Neural cell (in vitro differentiated cells): ENCODE measurements around the gene PAK4.

Experiments used
- CTCF ChIP-seq: fragments of 450-650 bp; IDR thresholded peaks from 2 replicates; pipeline ENCODE4 v1.5.1; 2014; ENCODE audit warnings: antibody characterized with exemption, mild to moderate bottlenecking, moderate library complexity; ENCODE audit not compliant: poor library complexity, severe bottlenecking
- EZH2 ChIP-seq: fragments of 200-600, 300-800 bp; shearing (Covaris generic), sonication (generic); IDR thresholded peaks from 2 replicates; pipeline ENCODE4 v1.6.1; 2014; ENCODE audit warnings: antibody characterized with exemption, low read length, borderline replicate concordance, mild to moderate bottlenecking; ENCODE audit not compliant: insufficient read depth, poor library complexity, severe bottlenecking
- POLR2AphosphoS5 ChIP-seq: IDR thresholded peaks from 2 replicates; pipeline ENCODE4 v1.6.1; 2012
- RAD21 ChIP-seq: fragments of 450-650 bp; conservative IDR thresholded peaks from 2 replicates; pipeline ENCODE4 v1.6.1; 2014; ENCODE audit warnings: antibody characterized with exemption, mild to moderate bottlenecking, moderate library complexity
- SMC3 ChIP-seq: fragments of 450-650 bp; conservative IDR thresholded peaks from 2 replicates; pipeline ENCODE4 v1.6.1; 2014; ENCODE audit warnings: antibody characterized with exemption, mild to moderate bottlenecking, moderate library complexity; ENCODE audit not compliant: poor library complexity
- TF ChIP-seq, protein P1 (sequence below): IDR thresholded peaks from 2 replicates; pipeline ENCODE4 v1.6.1; 2012; ENCODE audit warnings: borderline replicate concordance

DNA sequence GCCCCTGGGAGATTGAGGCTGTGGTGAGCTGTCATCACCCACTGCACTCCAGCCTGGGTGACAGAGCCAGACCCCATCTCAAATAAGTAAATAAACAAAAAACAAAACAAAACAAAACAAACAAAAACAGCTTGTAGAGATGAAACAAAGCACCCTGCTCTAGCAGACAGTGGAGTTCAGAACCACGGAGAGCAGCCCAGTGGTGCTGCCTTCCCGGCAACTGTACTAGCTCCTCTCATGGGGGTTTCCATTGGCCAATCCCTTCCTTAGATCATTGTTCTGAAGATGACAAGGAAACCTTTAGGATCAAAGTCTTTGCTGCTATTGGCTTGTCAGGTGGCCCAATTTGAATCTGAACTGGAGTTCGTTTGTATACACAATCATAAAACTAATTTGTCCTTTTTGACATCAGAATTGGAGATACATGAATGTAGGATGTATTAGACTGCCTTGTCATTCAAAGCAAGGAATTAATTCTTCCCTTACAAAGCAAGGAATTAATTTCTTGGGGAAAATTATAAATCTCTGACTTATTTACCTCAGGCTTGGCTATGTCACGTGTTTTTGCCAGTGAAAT is 98.2 kb downstream of the PAK4 start:
- TF ChIP-seq CTCF (no peak), POLR2AphosphoS5 (no peak), SMC3 (no peak), EZH2 (no peak), RAD21 (no peak)
- TF ChIP-seq, protein P1, sequence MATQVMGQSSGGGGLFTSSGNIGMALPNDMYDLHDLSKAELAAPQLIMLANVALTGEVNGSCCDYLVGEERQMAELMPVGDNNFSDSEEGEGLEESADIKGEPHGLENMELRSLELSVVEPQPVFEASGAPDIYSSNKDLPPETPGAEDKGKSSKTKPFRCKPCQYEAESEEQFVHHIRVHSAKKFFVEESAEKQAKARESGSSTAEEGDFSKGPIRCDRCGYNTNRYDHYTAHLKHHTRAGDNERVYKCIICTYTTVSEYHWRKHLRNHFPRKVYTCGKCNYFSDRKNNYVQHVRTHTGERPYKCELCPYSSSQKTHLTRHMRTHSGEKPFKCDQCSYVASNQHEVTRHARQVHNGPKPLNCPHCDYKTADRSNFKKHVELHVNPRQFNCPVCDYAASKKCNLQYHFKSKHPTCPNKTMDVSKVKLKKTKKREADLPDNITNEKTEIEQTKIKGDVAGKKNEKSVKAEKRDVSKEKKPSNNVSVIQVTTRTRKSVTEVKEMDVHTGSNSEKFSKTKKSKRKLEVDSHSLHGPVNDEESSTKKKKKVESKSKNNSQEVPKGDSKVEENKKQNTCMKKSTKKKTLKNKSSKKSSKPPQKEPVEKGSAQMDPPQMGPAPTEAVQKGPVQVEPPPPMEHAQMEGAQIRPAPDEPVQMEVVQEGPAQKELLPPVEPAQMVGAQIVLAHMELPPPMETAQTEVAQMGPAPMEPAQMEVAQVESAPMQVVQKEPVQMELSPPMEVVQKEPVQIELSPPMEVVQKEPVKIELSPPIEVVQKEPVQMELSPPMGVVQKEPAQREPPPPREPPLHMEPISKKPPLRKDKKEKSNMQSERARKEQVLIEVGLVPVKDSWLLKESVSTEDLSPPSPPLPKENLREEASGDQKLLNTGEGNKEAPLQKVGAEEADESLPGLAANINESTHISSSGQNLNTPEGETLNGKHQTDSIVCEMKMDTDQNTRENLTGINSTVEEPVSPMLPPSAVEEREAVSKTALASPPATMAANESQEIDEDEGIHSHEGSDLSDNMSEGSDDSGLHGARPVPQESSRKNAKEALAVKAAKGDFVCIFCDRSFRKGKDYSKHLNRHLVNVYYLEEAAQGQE = no peak
